GM23338 (cell line): Measurements from ENCODE around the gene BCL2. TPM values are rescaled to one million over a fixed set of nuclear protein-coding genes. Genes with fewer than 3 reads are reported as not detected.

Source experiments
- ATAC-seq: fragments of 200-7000 bp; cut with Tn5 transposase; 3 replicates; pipeline ENCODE4 v1.9.1; 2020
- DNase-seq: peaks from one replicate; pipeline ENCODE4 v3.0.0-alpha.2; 2015; ENCODE audit warnings: low spot score
- H2AFZ ChIP-seq: fragments of 200-600 bp; sonication (generic); 2 replicates; pipeline ENCODE4 v1.8.0; 2016; ENCODE audit warnings: antibody characterized with exemption, mild to moderate bottlenecking, moderate library complexity
- H3F3A ChIP-seq: fragments of 200-600 bp; sonication (generic); replicated peaks from 2 replicates; pipeline ENCODE4 v1.8.0; 2017; ENCODE audit warnings: antibody characterized with exemption, mixed run types, low read depth
- H3K27ac ChIP-seq: fragments of 200-600 bp; sonication (generic); 2 replicates; pipeline ENCODE4 v1.6.1; 2016; ENCODE audit warnings: low read depth
- H3K27me3 ChIP-seq: fragments of 200-600 bp; sonication (generic); 2 replicates; pipeline ENCODE4 v1.8.0; 2016; ENCODE audit warnings: mild to moderate bottlenecking, mixed run types, moderate library complexity; ENCODE audit not compliant: insufficient read depth
- H3K36me3 ChIP-seq: fragments of 200-600 bp; sonication (generic); 2 replicates; pipeline ENCODE4 v1.8.0; 2016; ENCODE audit warnings: mild to moderate bottlenecking; ENCODE audit not compliant: insufficient read depth
- H3K4me1 ChIP-seq: fragments of 200-600 bp; sonication (generic); 2 replicates; pipeline ENCODE4 v1.8.0; 2016; ENCODE audit warnings: mild to moderate bottlenecking, moderate library complexity; ENCODE audit not compliant: insufficient read depth
- H3K4me2 ChIP-seq: fragments of 200-600 bp; sonication (generic); 2 replicates; pipeline ENCODE4 v1.7.1; 2017; ENCODE audit warnings: mixed run types
- H3K4me3 ChIP-seq: fragments of 200-600 bp; sonication (generic); 2 replicates; pipeline ENCODE4 v1.6.1; 2016; ENCODE audit warnings: mixed run types
- H3K79me2 ChIP-seq: fragments of 200-600 bp; sonication (generic); replicated peaks from 2 replicates; pipeline ENCODE4 v1.8.0; 2017; ENCODE audit warnings: mild to moderate bottlenecking; ENCODE audit not compliant: insufficient read depth
- H3K9me2 ChIP-seq: fragments of 200-600 bp; sonication (generic); 2 replicates; pipeline ENCODE4 v1.8.0; 2017; ENCODE audit not compliant: insufficient read depth
- H4K20me1 ChIP-seq: fragments of 200-600 bp; sonication (generic); replicated peaks from 2 replicates; pipeline ENCODE4 v1.8.0; 2017; ENCODE audit warnings: mild to moderate bottlenecking; ENCODE audit not compliant: insufficient read depth
- H3K27ac Mint-ChIP-seq: 2 replicates; pipeline ENCODE4 v1.8.0; 2020; ENCODE audit warnings: inconsistent platforms, mild to moderate bottlenecking, moderate library complexity, mixed read lengths
- H3K27me3 Mint-ChIP-seq: 3 replicates; pipeline ENCODE4 v1.8.0; 2022; ENCODE audit warnings: low read depth, mild to moderate bottlenecking, moderate library complexity, mixed read lengths, inconsistent platforms; ENCODE audit not compliant: insufficient read depth, poor library complexity
- H3K36me3 Mint-ChIP-seq: 3 replicates; pipeline ENCODE4 v1.8.0; 2021; ENCODE audit warnings: low read depth, mild to moderate bottlenecking, inconsistent platforms, moderate library complexity, mixed read lengths
- H3K4me1 Mint-ChIP-seq: 3 replicates; pipeline ENCODE4 v1.8.0; 2020; ENCODE audit warnings: mild to moderate bottlenecking, inconsistent platforms, mixed read lengths
- H3K4me3 Mint-ChIP-seq: 3 replicates; pipeline ENCODE4 v1.8.0; 2021; ENCODE audit warnings: moderate library complexity, mild to moderate bottlenecking, inconsistent platforms, mixed read lengths
- H3K9me3 Mint-ChIP-seq: 3 replicates; pipeline ENCODE4 v1.8.0; 2020; ENCODE audit warnings: moderate library complexity, mild to moderate bottlenecking, inconsistent platforms, mixed read lengths
- CREB1 ChIP-seq: fragments of 250-450 bp; sonication (Bioruptor Pico); IDR thresholded peaks from 2 replicates; pipeline ENCODE4 v1.5.0; 2020; ENCODE audit warnings: low read depth, mild to moderate bottlenecking, moderate library complexity
- CTCF ChIP-seq, 2 experiments: fragments of 200-600 bp in 1 of 2; sonication (generic) in 1 of 2; conservative IDR thresholded peaks; 2 replicates each; pipeline versions ENCODE4 v1.5.1 to v1.6.1; 2016 to 2017; ENCODE audit warnings: antibody characterized with exemption in 2 of 2, low read depth in 2 of 2, mild to moderate bottlenecking in 2 of 2, moderate library complexity in 1 of 2
- EZH2 ChIP-seq: fragments of 200-600 bp; sonication (generic); IDR thresholded peaks from one replicate; pipeline ENCODE4 v1.8.0; 2017; ENCODE audit warnings: antibody characterized with exemption, mild to moderate bottlenecking, low read depth; ENCODE audit not compliant: unreplicated experiment
- JUNB ChIP-seq: IDR thresholded peaks from one replicate; pipeline ENCODE4 v1.6.1; 2016; ENCODE audit warnings: antibody characterized with exemption; ENCODE audit not compliant: unreplicated experiment
- REST ChIP-seq: IDR thresholded peaks from one replicate; pipeline ENCODE4 v1.6.1; 2018; ENCODE audit warnings: antibody characterized with exemption; ENCODE audit not compliant: unreplicated experiment
- STAT1 ChIP-seq: IDR thresholded peaks from one replicate; pipeline ENCODE4 v1.6.1; 2016; ENCODE audit warnings: antibody characterized with exemption; ENCODE audit not compliant: unreplicated experiment
- polyA plus RNA-seq: library from polyadenylated mRNA; unstranded; fragments of >200 nt; fragmentation: Nextera tagmentation; extraction: Ambion mirVana; gene quantifications from 2 replicates; pipeline ENCODE4 v1.2.1, GENCODE V29; 2016
- total RNA-seq: library from RNA; depleted of rRNA; stranded (reverse); fragments of >200 nt; shearing (Covaris generic); gene quantifications from 2 replicates; pipeline ENCODE4 v1.2.3, GENCODE V29; 2014

Gene BCL2
- total and polyA plus RNA-seq, 2 experiments from 2014 or later, result 1.2 to 4.0 TPM

GRCh38 chr18:63298400-63299365 lies 20.9 kb downstream of the BCL2 start:
- Mint-ChIP-seq H3K27ac (no peak overlapping the region), H3K4me3 (no peak overlapping the region), H3K4me1 (peaks cover 24% of the 10 kb centered on the region), H3K9me3 (no peaks in the 10 kb centered on the region), H3K36me3 (no peaks in the 10 kb centered on the region), H3K27me3 (peaks cover 3% of the 10 kb centered on the region)
- TF ChIP-seq STAT1, result no peak
- Histone ChIP-seq H2AFZ (peak overlapping the region; percentile 43; the same call in 1 of the 2 replicates), H3K36me3 (no peaks in the 10 kb centered on the region), H3F3A (no peaks in the 10 kb centered on the region), H3K9me2 (no peaks in the 10 kb centered on the region), H4K20me1 (no peaks in the 10 kb centered on the region), H3K79me2 (no peaks in the 10 kb centered on the region), H3K4me1 (peaks cover 14% of the 10 kb centered on the region), H3K4me3 (no peak overlapping the region), H3K4me2 (peak overlapping the region; percentile 65), H3K27me3 (no peaks in the 10 kb centered on the region), H3K27ac (no peak overlapping the region)
- no peak for DNase-seq
- ATAC-seq, result no peak

- H3K36me3 ChIP-seq, result no peaks in the 10 kb centered on the region
- H3K9me3 Mint-ChIP-seq, result no peaks in the 10 kb centered on the region
- no peak overlapping the region for H3K27ac ChIP-seq
Observed at GRCh38 chr18:63297687-63298399, 21.7 kb downstream of the BCL2 start.

More at GRCh38 chr18:63297687-63298399, 21.7 kb downstream of the BCL2 start:
- Histone ChIP-seq H3K9me2 (no peaks in the 10 kb centered on the region), H2AFZ (peak overlapping the region; percentile 43; the same call in 1 of the 2 replicates), H3K27me3 (no peaks in the 10 kb centered on the region), H3K79me2 (no peaks in the 10 kb centered on the region), H3K4me1 (peaks cover 14% of the 10 kb centered on the region), H3K4me2 (peak overlapping the region; percentile 65; the same call in 1 of the 2 replicates), H3F3A (no peaks in the 10 kb centered on the region), H3K4me3 (no peak overlapping the region), H4K20me1 (no peaks in the 10 kb centered on the region)
- Mint-ChIP-seq H3K27ac (peak overlapping the region; percentile 57; the same call in 1 of the 2 replicates), H3K4me1 (peaks cover 24% of the 10 kb centered on the region), H3K27me3 (peaks cover 3% of the 10 kb centered on the region), H3K4me3 (no peak overlapping the region), H3K36me3 (no peaks in the 10 kb centered on the region)
- TF ChIP-seq EZH2 (no peak), REST (no peak), CREB1 (CRISPR knock-in tag) (no peak), STAT1 (no peak), CTCF (conservative IDR thresholded peaks at IDR 0.05; ENCODE audit: low read depth in 2 of 2) (no peak), JUNB (no peak)
- ATAC-seq (peak; percentile 50; the same call in 2 of the 3 replicates), DNase-seq (peak; percentile 11)
